Embryonic facial prominence (tissue), 1 donor: Measurements from ENCODE around the gene PCDHGA8.
"Not testable (repeated sequence)": the region's sequence is repeated elsewhere in the genome, so short reads cannot be mapped to it uniquely, and the experiment has no call there.

Experiments
- DNase-seq: peaks from one replicate; pipeline ENCODE4 v3.0.0-alpha.2; 2016; ENCODE audit errors: extremely low spot score

Gene PCDHGA8

DNA sequence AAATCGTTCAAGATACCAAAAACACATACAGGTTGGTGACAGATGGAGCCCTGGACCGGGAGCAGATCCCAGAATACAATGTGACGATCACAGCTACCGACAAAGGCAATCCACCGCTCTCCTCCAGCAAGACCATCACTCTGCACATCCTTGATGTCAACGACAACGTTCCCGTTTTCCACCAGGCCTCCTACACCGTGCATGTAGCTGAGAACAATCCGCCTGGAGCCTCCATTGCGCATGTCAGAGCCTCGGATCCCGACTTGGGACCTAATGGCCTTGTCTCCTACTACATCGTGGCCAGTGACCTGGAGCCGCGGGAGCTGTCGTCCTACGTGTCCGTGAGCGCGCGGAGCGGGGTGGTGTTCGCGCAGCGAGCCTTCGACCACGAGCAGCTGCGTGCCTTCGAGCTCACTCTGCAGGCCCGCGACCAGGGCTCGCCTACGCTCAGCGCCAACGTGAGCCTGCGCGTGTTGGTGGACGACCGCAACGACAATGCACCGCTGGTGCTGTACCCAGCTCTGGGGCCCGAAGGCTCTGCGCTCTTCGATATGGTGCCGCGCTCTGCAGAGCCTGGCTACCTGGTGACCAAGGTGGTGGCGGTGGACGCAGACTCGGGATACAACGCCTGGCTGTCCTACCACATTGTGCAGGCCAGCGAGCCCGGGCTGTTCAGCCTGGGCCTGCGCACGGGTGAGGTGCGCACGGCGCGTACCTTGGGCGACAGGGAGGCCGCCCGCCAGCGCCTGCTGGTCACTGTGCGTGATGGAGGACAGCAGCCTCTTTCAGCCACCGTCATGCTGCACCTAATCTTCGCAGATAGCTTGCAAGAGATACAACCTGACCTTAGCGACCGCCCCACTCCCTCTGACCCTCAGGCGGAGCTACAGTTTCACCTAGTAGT is 20.6 kb upstream of the PCDHGA8 start:
- DNase-seq: no peak

DNA sequence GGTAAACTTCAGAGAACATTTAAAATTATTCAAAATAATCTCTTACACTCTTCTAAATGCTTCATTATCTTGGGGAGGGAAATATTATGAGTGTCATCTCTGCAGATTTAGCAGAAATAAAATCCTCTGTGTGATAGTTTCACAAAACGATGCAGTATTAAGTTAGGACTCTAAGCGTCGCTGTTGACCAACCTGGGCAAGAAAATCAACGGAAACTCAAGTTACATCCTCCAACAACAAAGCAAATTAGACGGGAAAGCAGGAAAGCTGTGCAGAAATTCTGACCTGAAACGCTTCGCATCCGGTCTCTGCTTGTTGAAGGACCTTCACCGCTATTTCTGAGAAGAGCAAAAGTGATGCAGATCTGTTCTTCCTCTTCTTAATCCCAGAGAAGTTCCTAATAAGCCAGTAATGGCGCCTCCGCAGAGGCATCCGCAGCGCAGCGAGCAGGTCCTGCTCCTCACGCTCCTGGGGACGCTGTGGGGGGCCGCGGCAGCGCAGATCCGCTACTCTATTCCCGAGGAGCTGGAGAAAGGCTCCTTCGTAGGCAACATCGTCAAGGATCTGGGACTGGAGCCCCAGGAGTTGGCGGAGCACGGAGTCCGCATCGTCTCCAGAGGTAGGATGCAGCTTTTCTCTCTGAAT is 18.6 kb upstream of the PCDHGA8 start, which contains the start of gene PCDHGA6:
Gene PCDHGA6, plus strand, starts transcription at position 219 of the 645 bp plus-strand sequence. Its CDS starts 193 bp downstream, at position 412.
- no peak for DNase-seq

DNA sequence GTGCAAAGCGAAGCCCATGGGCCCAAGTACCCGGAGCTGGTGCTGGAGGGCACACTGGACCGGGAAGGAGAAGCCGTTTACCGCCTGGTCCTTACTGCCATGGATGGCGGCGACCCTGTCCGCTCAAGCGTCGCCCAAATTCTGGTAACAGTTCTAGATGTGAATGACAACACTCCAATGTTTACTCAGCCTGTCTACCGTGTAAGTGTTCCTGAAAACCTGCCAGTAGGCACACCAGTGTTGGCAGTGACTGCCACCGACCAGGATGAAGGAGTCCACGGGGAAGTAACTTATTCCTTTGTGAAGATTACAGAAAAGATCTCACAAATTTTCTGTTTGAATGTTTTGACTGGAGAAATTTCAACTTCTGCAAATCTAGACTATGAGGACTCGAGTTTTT is 17.8 kb upstream of the PCDHGA8 start:
- DNase-seq: no peak

GRCh38 chr5:141375444-141376155 is 16.8 kb upstream of the PCDHGA8 start:
- DNase-seq: not testable (repeated sequence)

DNA sequence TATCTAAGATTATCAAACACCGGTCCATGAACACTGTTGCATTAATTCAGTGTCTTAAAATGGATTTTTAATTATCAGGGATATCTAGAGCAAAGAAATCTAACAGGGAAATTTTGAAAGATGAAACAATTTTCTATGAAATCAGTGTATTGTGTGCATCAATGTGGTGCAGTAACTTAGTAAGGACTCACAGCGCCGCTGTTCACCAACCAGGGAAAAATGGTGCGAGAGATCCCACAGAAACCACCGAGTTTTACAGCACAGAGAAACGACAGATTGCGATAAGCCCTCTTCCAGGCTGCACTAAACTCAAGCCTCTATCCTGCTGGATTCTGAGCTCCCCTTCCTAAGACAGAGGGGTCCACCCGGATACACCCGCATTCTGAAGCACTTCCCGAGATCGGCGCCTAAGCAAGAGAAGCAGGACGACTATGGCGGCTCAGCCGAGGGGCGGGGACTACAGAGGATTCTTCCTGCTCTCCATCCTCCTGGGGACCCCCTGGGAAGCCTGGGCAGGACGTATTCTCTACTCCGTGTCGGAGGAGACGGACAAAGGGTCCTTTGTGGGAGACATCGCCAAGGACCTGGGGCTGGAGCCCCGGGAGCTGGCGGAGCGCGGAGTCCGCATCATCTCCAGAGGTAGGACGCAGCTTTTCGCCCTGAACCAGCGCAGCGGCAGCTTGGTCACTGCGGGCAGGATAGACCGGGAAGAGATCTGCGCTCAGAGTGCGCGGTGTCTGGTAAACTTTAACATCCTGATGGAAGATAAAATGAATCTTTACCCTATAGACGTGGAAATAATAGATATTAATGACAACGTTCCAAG is 9.8 kb upstream of the PCDHGA8 start, which contains the start of gene PCDHGA7:
Gene PCDHGA7, plus strand, starts transcription at position 274 of the 826 bp plus-strand sequence. Its CDS starts 158 bp downstream, at position 432.
- no peak for DNase-seq

GRCh38 chr5:141383345-141383744 is 9.1 kb upstream of the PCDHGA8 start:
- no peak for DNase-seq

DNA sequence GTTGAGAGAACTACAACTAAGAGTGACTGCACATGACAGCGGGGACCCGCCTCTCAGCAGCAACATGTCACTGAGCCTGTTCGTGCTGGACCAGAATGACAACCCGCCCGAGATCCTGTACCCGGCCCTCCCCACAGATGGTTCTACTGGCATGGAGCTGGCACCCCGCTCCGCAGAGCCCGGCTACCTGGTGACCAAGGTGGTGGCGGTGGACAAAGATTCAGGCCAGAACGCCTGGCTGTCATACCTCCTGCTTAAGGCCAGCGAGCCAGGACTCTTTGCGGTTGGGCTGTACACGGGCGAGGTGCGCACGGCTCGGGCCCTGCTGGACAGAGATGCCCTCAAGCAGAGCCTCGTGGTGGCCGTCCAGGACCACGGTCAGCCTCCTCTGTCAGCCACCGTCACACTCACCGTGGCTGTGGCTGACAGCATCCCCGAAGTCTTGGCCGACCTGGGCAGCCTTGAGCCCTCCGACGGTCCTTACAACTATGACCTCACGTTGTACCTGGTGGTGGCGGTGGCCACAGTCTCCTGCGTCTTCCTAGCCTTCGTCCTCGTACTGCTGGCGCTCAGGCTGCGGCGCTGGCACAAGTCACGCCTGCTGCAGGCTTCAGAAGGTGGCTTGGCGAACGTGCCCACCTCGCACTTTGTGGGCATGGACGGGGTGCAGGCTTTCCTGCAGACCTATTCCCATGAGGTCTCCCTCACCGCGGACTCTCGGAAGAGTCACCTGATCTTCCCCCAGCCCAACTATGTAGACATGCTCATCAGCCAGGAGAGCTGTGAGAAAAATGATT is 7.8 kb upstream of the PCDHGA8 start:
- DNase-seq: no peak

- DNase-seq: not testable (repeated sequence)
Observed at GRCh38 chr5:141387557-141388311, 4.7 kb upstream of the PCDHGA8 start, which contains the start of gene PCDHGB4. TSS of gene PCDHGB4 (plus strand) at chr5:141387698. CDS start at chr5:141387885, 187 bp downstream.

DNA sequence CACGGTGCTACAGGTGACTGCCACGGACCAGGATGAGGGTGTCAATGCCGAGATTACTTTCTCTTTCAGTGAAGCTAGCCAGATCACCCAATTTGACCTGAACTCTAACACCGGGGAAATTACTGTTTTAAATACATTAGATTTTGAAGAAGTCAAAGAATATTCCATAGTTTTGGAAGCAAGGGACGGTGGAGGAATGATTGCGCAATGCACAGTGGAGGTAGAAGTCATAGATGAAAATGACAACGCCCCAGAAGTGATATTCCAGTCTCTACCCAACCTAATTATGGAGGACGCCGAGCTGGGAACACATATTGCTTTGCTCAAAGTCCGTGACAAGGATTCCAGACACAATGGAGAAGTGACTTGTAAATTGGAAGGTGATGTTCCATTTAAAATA is 3.8 kb upstream of the PCDHGA8 start:
- DNase-seq: no peak

DNA sequence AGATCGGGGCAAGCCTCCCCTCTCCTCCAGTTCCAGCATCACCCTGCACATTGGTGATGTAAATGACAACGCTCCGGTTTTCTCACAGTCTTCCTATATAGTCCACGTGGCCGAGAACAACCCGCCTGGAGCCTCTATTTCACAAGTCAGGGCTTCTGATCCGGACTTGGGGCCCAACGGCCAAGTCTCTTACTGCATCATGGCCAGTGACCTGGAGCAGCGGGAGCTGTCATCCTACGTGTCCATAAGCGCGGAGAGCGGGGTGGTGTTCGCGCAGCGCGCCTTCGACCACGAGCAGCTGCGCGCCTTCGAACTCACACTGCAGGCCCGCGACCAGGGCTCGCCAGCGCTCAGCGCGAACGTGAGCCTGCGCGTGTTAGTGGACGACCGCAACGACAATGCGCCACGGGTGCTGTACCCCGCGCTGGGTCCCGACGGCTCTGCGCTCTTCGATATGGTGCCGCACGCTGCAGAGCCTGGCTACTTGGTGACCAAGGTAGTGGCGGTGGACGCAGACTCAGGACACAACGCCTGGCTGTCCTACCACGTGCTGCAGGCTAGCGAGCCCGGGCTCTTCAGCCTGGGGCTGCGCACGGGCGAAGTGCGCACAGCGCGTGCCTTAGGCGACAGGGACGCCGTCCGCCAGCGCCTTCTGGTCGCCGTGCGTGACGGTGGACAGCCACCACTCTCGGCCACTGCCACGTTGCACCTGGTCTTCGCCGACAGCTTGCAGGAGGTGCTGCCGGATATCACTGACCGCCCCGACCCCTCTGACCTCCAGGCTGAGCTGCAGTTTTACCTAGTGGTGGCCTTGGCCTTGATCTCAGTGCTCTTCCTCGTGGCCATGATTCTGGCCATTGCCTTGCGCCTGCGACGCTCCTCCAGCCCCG is 3.0 kb upstream of the PCDHGA8 start:
- no peak for DNase-seq

GRCh38 chr5:141393267-141393666 is 834 bp downstream of the PCDHGA8 start:
- no peak for DNase-seq

DNA sequence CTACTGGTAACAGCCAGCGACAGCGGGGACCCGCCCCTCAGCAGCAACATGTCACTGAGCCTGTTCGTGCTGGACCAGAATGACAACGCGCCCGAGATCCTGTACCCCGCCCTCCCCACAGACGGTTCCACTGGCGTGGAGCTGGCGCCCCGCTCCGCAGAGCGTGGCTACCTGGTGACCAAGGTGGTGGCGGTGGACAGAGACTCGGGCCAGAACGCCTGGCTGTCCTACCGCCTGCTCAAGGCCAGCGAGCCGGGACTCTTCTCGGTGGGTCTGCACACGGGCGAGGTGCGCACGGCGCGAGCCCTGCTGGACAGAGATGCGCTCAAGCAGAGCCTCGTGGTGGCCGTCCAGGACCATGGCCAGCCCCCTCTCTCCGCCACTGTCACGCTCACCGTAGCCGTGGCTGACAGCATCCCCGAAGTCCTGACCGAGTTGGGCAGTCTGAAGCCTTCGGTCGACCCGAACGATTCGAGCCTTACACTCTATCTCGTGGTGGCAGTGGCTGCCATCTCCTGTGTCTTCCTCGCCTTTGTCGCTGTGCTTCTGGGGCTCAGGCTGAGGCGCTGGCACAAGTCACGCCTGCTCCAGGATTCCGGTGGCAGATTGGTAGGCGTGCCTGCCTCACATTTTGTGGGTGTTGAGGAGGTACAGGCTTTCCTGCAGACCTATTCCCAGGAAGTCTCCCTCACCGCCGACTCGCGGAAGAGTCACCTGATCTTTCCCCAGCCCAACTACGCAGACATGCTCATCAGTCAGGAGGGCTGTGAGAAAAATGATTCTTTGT is 2.2 kb downstream of the PCDHGA8 start:
- DNase-seq: not testable (repeated sequence)

DNA sequence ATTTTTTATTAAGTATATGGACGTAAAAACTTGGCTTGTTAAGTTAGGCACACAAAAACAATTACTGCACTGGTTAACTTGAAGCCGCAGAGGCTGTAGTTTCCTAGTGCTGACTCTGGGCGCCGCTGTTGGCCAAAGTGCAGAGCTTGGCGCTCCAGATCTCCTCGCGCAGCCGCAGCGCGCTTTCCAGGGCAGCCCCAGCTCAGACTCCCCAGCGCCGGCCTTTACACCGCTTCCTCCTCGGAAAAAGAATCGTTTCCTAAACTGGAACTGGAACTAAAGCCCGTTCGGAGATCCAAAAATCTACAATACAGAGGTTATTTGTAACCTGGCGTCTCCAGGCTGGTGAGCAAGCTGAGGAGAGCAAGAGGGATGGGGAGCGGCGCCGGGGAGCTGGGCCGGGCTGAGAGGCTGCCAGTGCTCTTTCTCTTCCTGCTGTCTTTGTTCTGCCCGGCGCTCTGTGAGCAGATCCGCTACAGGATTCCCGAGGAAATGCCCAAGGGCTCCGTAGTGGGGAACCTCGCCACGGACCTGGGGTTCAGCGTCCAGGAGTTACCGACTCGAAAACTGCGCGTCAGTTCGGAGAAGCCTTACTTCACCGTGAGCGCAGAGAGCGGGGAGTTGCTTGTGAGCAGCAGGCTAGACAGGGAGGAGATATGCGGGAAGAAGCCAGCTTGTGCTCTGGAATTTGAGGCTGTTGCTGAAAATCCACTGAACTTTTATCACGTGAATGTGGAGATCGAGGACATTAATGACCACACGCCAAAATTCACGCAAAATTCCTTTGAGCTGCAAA is 5.5 kb downstream of the PCDHGA8 start, which contains the start of gene PCDHGB5:
Gene PCDHGB5, plus strand, starts transcription at position 192 of the 796 bp plus-strand sequence. Its CDS starts 181 bp downstream, at position 373.
- not testable (repeated sequence) for DNase-seq

GRCh38 chr5:141398608-141399007 is 6.2 kb downstream of the PCDHGA8 start:
- no peak for DNase-seq

DNA sequence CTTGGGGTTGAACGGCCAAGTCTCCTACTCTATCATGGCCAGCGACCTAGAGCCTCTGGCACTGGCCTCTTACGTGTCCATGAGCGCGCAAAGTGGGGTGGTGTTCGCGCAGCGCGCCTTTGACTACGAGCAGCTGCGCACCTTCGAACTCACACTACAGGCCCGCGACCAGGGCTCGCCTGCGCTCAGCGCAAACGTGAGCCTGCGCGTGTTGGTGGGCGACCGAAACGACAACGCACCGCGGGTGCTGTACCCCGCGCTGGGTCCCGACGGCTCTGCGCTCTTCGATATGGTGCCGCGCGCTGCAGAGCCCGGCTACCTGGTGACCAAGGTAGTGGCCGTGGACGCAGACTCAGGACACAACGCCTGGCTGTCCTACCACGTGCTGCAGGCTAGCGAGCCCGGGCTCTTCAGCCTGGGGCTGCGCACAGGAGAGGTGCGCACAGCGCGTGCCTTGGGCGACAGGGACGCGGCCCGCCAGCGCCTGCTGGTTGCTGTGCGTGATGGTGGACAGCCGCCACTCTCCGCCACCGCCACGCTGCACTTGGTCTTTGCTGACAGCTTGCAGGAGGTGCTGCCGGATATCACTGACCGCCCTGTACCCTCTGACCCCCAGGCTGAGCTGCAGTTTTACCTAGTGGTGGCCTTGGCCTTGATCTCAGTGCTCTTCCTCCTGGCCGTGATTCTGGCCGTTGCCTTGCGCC is 7.3 kb downstream of the PCDHGA8 start:
- DNase-seq: no peak
